ENCODE data around the gene ALDH1L1. TPM values are rescaled to one million over a fixed set of nuclear protein-coding genes. Genes with fewer than 3 reads are reported as not detected.

The ALDH1L1 gene
- total and polyA plus RNA-seq, 2 donors (not counting 1 experiment from before 2014, with no cell fraction given) = not detected

- POLR2A ChIA-PET = no interaction called here
- WGBS (ENCODE audit: insufficient coverage) = 83% methylated on average over 4 of the region's 9 CpGs
- intact Hi-C loops (cut with micrococcal nuclease) = no loop called here
- Histone ChIP-seq H3K36me3 (replicated peaks in 1 of 2; ENCODE audit: control extremely low read depth in 1 of 2, control insufficient read depth in 1 of 2, extremely low read depth in 1 of 2, insufficient read depth in 2 of 2, low read length in 1 of 2) (no peaks in the 10 kb centered on the region), H3K27me3 (replicated peaks in 1 of 4; ENCODE audit: control extremely low read depth in 1 of 4, control insufficient read depth in 3 of 4, insufficient read depth in 4 of 4, low read length in 3 of 4) (no peaks in the 10 kb centered on the region), H3K4me2 (replicated peaks; ENCODE audit: low read depth, low read length, poor library complexity, severe bottlenecking) (no peak overlapping the region), H3K4me3 (ENCODE audit: control extremely low read depth in 1 of 5, extremely low read depth in 1 of 5, insufficient read depth in 1 of 5, low read depth in 2 of 5, low read length in 4 of 5) (no peak overlapping the region), H3K79me2 (ENCODE audit: control insufficient read depth, insufficient read depth, low read length) (no peaks in the 10 kb centered on the region), H2AFZ (ENCODE audit: insufficient read depth, low read depth, low read length, poor library complexity, severe bottlenecking) (no peak overlapping the region), H3K9ac (ENCODE audit: low read length) (no peak overlapping the region), H3K9me3 (ENCODE audit: control extremely low read depth in 1 of 3, control insufficient read depth in 2 of 3, insufficient read depth in 1 of 3, low read length in 2 of 3) (no peaks in the 10 kb centered on the region), H4K20me1 (ENCODE audit: control insufficient read depth, insufficient read depth, low read length, poor library complexity, severe bottlenecking) (no peaks in the 10 kb centered on the region), H3K4me1 (ENCODE audit: control insufficient read depth in 2 of 2, insufficient read depth in 2 of 2, low read length in 2 of 2) (no peaks in the 10 kb centered on the region), H3K27ac (ENCODE audit: low read length in 2 of 2) (no peak overlapping the region)
- Mint-ChIP-seq H3K4me1 (no peaks in the 10 kb centered on the region), H3K9me3 (ENCODE audit: insufficient read depth) (no peaks in the 10 kb centered on the region), H3K27me3 (peaks cover 10% of the 10 kb centered on the region), H3K4me3 (no peak overlapping the region), H3K27ac (no peak overlapping the region)
- CTCF ChIA-PET = interaction anchor here (1.5 kb wide), 1 partner anchor 13 kb away, joined by 4 read pairs; no protein-coding TSS in a partner anchor
- no peak for ATAC-seq (ENCODE audit: low read depth)
- no peak for DNase-seq
- TF ChIP-seq CTCF (IDR thresholded peaks at IDR 0.05) = no peak
- TF ChIP-seq EZH2 (IDR thresholded peaks at IDR 0.05; ENCODE audit: borderline replicate concordance, insufficient read depth, low read depth, low read length, poor library complexity, severe bottlenecking) = no peak
Measured at GRCh38 chr3:126121074-126121473, 59.3 kb downstream of the ALDH1L1 start.

GRCh38 chr3:126119976-126120375 lies 60.4 kb downstream of the ALDH1L1 start:
- H3K9me3 ChIP-seq (ENCODE audit: control extremely low read depth in 1 of 3, control insufficient read depth in 2 of 3, insufficient read depth in 1 of 3, low read length in 2 of 3) = no peaks in the 10 kb centered on the region
- H2AFZ ChIP-seq (ENCODE audit: insufficient read depth, low read depth, low read length, poor library complexity, severe bottlenecking) = no peak overlapping the region
- no peaks in the 10 kb centered on the region for H3K36me3 ChIP-seq (replicated peaks in 1 of 2; ENCODE audit: control extremely low read depth in 1 of 2, control insufficient read depth in 1 of 2, extremely low read depth in 1 of 2, insufficient read depth in 2 of 2, low read length in 1 of 2)
- no peaks in the 10 kb centered on the region for H3K9me3 Mint-ChIP-seq (ENCODE audit: insufficient read depth)
- ATAC-seq (ENCODE audit: low read depth) (no peak), DNase-seq (no peak)
- H3K27me3 Mint-ChIP-seq = peaks cover 10% of the 10 kb centered on the region
- no peaks in the 10 kb centered on the region for H3K4me1 ChIP-seq (ENCODE audit: control insufficient read depth in 2 of 2, insufficient read depth in 2 of 2, low read length in 2 of 2)
- no peaks in the 10 kb centered on the region for H4K20me1 ChIP-seq (ENCODE audit: control insufficient read depth, insufficient read depth, low read length, poor library complexity, severe bottlenecking)
- TF ChIP-seq EZH2 (IDR thresholded peaks at IDR 0.05; ENCODE audit: borderline replicate concordance, insufficient read depth, low read depth, low read length, poor library complexity, severe bottlenecking) (no peak), CTCF (IDR thresholded peaks at IDR 0.05) (no peak)
- H3K4me3 Mint-ChIP-seq = no peak overlapping the region
- intact Hi-C loops (cut with micrococcal nuclease) = no loop called here
- no peak overlapping the region for H3K9ac ChIP-seq (ENCODE audit: low read length)
- ChIA-PET CTCF (no interaction called here), POLR2A (no interaction called here)
- H3K27me3 ChIP-seq (replicated peaks in 1 of 4; ENCODE audit: control extremely low read depth in 1 of 4, control insufficient read depth in 3 of 4, insufficient read depth in 4 of 4, low read length in 3 of 4) = no peaks in the 10 kb centered on the region
- no peaks in the 10 kb centered on the region for H3K4me1 Mint-ChIP-seq
- H3K27ac Mint-ChIP-seq = no peak overlapping the region
- no peak overlapping the region for H3K4me2 ChIP-seq (replicated peaks; ENCODE audit: low read depth, low read length, poor library complexity, severe bottlenecking)
- H3K79me2 ChIP-seq (ENCODE audit: control insufficient read depth, insufficient read depth, low read length) = no peaks in the 10 kb centered on the region
- no peak overlapping the region for H3K27ac ChIP-seq (ENCODE audit: low read length in 2 of 2)
- H3K4me3 ChIP-seq (ENCODE audit: control extremely low read depth in 1 of 5, extremely low read depth in 1 of 5, insufficient read depth in 1 of 5, low read depth in 2 of 5, low read length in 4 of 5) = no peak overlapping the region
- 100% methylated on average over 4 of the region's 8 CpGs for WGBS (ENCODE audit: insufficient coverage)
